Cardiac muscle cell (in vitro differentiated cells and primary cell): ENCODE data around the gene ZNF45. TPM values are rescaled to one million over a fixed set of nuclear protein-coding genes. Genes with fewer than 3 reads are reported as not detected.
"Not testable (repeated sequence)": the region's sequence is repeated elsewhere in the genome, so short reads cannot be mapped to it uniquely, and the experiment has no call there.

Experiments used
- DNase-seq, 2 donors: peaks; one replicate each; pipeline versions ENCODE4 v3.0.0 to v3.0.0-alpha.2; 2010 to 2017; ENCODE audit warnings: low read depth in 1 of 2, low spot score in 1 of 2
- H3K27ac ChIP-seq: fragments of 200-600 bp; sonication (generic); 2 replicates; pipeline ENCODE4 v1.5.1; 2016
- H3K27me3 ChIP-seq: fragments of 200-600 bp; sonication (generic); 2 replicates; pipeline ENCODE4 v1.6.0; 2016; ENCODE audit warnings: control low read depth
- H3K36me3 ChIP-seq: fragments of 200-600 bp; sonication (generic); 2 replicates; pipeline ENCODE4 v1.5.1; 2016; ENCODE audit warnings: control low read depth
- H3K4me1 ChIP-seq: fragments of 200-600 bp; sonication (generic); 2 replicates; pipeline ENCODE4 v1.8.1; 2017; ENCODE audit warnings: low read depth, mild to moderate bottlenecking, mixed run types
- H3K4me3 ChIP-seq: fragments of 200-600 bp; sonication (generic); 2 replicates; pipeline ENCODE4 v1.5.1; 2016; ENCODE audit warnings: mild to moderate bottlenecking
- H3K9me3 ChIP-seq: fragments of 200-600 bp; sonication (generic); 2 replicates; pipeline ENCODE4 v1.5.1; 2017; ENCODE audit warnings: low read depth, mild to moderate bottlenecking, control low read depth
- polyA plus RNA-seq: library from polyadenylated mRNA; unstranded; fragments of >200 nt; fragmentation: Nextera tagmentation; extraction: Ambion mirVana; gene quantifications from 2 replicates; pipeline ENCODE4 v1.2.1, GENCODE V29; 2016
- total RNA-seq: library from RNA; depleted of rRNA; stranded (reverse); fragments of >200 nt; gene quantifications from 2 replicates; pipeline ENCODE4 v1.2.3, GENCODE V29; 2016
- TF ChIP-seq, protein P1 (sequence below): IDR thresholded peaks from 2 replicates; pipeline ENCODE4 v1.5.1; 2012; ENCODE audit warnings: low read depth, mild to moderate bottlenecking, low read length

The ZNF45 gene
- total and polyA plus RNA-seq, 2 experiments from 2014 or later = 7.9 to 14.3 TPM

- DNase-seq = no peak
- TF ChIP-seq, protein P1, sequence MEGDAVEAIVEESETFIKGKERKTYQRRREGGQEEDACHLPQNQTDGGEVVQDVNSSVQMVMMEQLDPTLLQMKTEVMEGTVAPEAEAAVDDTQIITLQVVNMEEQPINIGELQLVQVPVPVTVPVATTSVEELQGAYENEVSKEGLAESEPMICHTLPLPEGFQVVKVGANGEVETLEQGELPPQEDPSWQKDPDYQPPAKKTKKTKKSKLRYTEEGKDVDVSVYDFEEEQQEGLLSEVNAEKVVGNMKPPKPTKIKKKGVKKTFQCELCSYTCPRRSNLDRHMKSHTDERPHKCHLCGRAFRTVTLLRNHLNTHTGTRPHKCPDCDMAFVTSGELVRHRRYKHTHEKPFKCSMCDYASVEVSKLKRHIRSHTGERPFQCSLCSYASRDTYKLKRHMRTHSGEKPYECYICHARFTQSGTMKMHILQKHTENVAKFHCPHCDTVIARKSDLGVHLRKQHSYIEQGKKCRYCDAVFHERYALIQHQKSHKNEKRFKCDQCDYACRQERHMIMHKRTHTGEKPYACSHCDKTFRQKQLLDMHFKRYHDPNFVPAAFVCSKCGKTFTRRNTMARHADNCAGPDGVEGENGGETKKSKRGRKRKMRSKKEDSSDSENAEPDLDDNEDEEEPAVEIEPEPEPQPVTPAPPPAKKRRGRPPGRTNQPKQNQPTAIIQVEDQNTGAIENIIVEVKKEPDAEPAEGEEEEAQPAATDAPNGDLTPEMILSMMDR = no peak
- Histone ChIP-seq H3K9me3 (no peaks in the 10 kb centered on the region), H3K27ac (no peak within 1 kb of the TSS), H3K27me3 (no peaks in the 10 kb centered on the region), H3K36me3 (no peaks in the 10 kb centered on the region), H3K4me3 (no peak within 1 kb of the TSS), H3K4me1 (no peaks in the 10 kb centered on the region)
These were observed 51.2 kb downstream of the ZNF45 start, which contains the start of gene ZNF404 for GRCh38 chr19:43883864-43884263. TSS of gene ZNF404 (minus strand) at chr19:43883964.

DNA sequence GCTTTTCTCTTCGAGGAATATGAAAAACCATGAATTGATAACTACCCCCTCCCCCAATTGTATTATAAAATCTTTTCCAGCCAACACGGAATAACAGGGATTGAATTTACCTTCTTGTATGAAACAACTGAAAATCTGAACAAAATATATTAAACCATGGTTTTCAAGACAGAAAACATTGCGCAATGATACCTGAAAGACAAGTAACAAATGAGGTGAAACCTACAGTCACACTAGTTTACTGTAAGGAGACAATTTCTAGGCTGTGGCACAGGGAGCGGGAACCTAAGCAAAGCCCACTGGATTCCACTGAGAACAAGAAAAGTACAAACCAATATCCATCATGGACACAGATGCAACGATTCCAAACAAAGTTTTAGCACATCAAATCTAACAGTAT is 54.6 kb downstream of the ZNF45 start:
- TF ChIP-seq, protein P1 = no peak
- Histone ChIP-seq H3K36me3 (no peaks in the 10 kb centered on the region), H3K4me3 (no peak overlapping the region), H3K9me3 (peaks cover 4% of the 10 kb centered on the region), H3K27me3 (no peaks in the 10 kb centered on the region), H3K27ac (no peak overlapping the region), H3K4me1 (no peaks in the 10 kb centered on the region)
- no peak for DNase-seq

GRCh38 chr19:43872547-43873336 is 62.3 kb downstream of the ZNF45 start:
- Histone ChIP-seq H3K27me3 (no peaks in the 10 kb centered on the region), H3K9me3 (peaks cover 14% of the 10 kb centered on the region), H3K36me3 (no peaks in the 10 kb centered on the region), H3K4me3 (no peak overlapping the region), H3K27ac (no peak overlapping the region), H3K4me1 (no peaks in the 10 kb centered on the region)
- TF ChIP-seq, protein P1 = no peak
- peak in 1 of 2 donors; percentile 4 for DNase-seq

DNA sequence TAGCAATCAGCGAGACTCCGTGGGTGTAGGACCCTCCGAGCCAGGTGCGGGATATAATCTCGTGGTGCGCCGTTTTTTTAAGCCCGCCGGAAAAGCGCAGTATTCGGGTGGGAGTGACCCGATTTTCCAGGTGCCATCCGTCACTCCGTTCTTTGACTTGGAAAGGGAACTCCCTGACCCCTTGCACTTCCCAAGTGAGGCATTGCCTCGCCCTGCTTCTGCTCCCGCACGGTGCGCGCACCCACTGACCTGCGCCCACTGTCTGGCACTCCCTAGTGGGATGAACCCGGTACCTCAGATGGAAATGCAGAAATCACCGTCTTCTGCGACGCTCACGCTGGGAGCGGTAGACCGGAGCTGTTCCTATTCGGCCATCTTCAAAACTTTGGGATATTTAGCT is 68.2 kb downstream of the ZNF45 start:
- H3K27me3 ChIP-seq, H3K4me1 ChIP-seq, H3K4me3 ChIP-seq, DNase-seq, H3K36me3 ChIP-seq, H3K27ac ChIP-seq: not testable (repeated sequence)
- H3K9me3 ChIP-seq = peaks cover 10% of the 10 kb centered on the region

Other genes with a start within 250 kb of the ZNF45 start
- gene IRGC, start 219.2 kb downstream of the ZNF45 start, total RNA-seq = not detected in 2 replicates
- gene IRGC, start 219.2 kb downstream of the ZNF45 start, polyA plus RNA-seq = not detected in 2 replicates
- 41.2 and 54.1 TPM in 2 replicates for gene SMG9, start 180.3 kb downstream of the ZNF45 start, total RNA-seq
- 59.5 and 72.3 TPM in 2 replicates for gene SMG9, start 180.3 kb downstream of the ZNF45 start, polyA plus RNA-seq
- 0.60 and 1.5 TPM in 2 replicates for gene KCNN4, start 154.3 kb downstream of the ZNF45 start, total RNA-seq
- gene KCNN4, start 154.3 kb downstream of the ZNF45 start, polyA plus RNA-seq = not detected in 2 replicates
- gene LYPD5, start 132.8 kb downstream of the ZNF45 start, total RNA-seq = 0.11 TPM in 1 of 2 replicates, not detected in the other
- gene LYPD5, start 132.8 kb downstream of the ZNF45 start, polyA plus RNA-seq = 0.56 TPM in 1 of 2 replicates, not detected in the other
- gene ZNF283, start 108.0 kb downstream of the ZNF45 start, total RNA-seq = 26.8 and 33.7 TPM in 2 replicates
- 9.8 and 22.4 TPM in 2 replicates for gene ZNF283, start 108.0 kb downstream of the ZNF45 start, polyA plus RNA-seq
- 2.5 and 4.4 TPM in 2 replicates for gene ZNF404, start 51.3 kb downstream of the ZNF45 start, total RNA-seq
- gene ZNF404, start 51.3 kb downstream of the ZNF45 start, polyA plus RNA-seq = 9.8 and 11.4 TPM in 2 replicates
- 3.8 and 9.3 TPM in 2 replicates for gene ZNF221, start 15.9 kb upstream of the ZNF45 start, total RNA-seq
- gene ZNF221, start 15.9 kb upstream of the ZNF45 start, polyA plus RNA-seq = 0.54 and 3.7 TPM in 2 replicates
- gene ZNF155, start 48.9 kb upstream of the ZNF45 start, total RNA-seq = 9.3 and 13.9 TPM in 2 replicates
- 9.0 and 16.7 TPM in 2 replicates for gene ZNF155, start 48.9 kb upstream of the ZNF45 start, polyA plus RNA-seq
- 4.3 and 6.0 TPM in 2 replicates for gene ZNF230, start 67.7 kb upstream of the ZNF45 start, total RNA-seq
- gene ZNF230, start 67.7 kb upstream of the ZNF45 start, polyA plus RNA-seq = 3.1 and 4.7 TPM in 2 replicates
- 5.1 and 11.6 TPM in 2 replicates for gene ZNF222, start 90.1 kb upstream of the ZNF45 start, total RNA-seq
- gene ZNF222, start 90.1 kb upstream of the ZNF45 start, polyA plus RNA-seq = 3.2 and 5.1 TPM in 2 replicates
- 7.5 and 7.6 TPM in 2 replicates for gene ZNF223, start 116.8 kb upstream of the ZNF45 start, total RNA-seq
- 5.1 and 8.1 TPM in 2 replicates for gene ZNF223, start 116.8 kb upstream of the ZNF45 start, polyA plus RNA-seq
- 1.8 and 3.5 TPM in 2 replicates for gene ZNF284, start 136.9 kb upstream of the ZNF45 start, total RNA-seq
- gene ZNF284, start 136.9 kb upstream of the ZNF45 start, polyA plus RNA-seq = 1.2 and 1.7 TPM in 2 replicates
- gene ZNF224, start 159.1 kb upstream of the ZNF45 start, total RNA-seq = 12.0 and 29.3 TPM in 2 replicates
- 18.6 and 24.7 TPM in 2 replicates for gene ZNF224, start 159.1 kb upstream of the ZNF45 start, polyA plus RNA-seq
- gene ZNF225, start 178.1 kb upstream of the ZNF45 start, total RNA-seq = 5.8 and 7.7 TPM in 2 replicates
- 3.6 and 4.8 TPM in 2 replicates for gene ZNF225, start 178.1 kb upstream of the ZNF45 start, polyA plus RNA-seq
- 6.0 and 16.4 TPM in 2 replicates for gene ZNF234, start 206.3 kb upstream of the ZNF45 start, total RNA-seq
- 8.1 and 9.2 TPM in 2 replicates for gene ZNF234, start 206.3 kb upstream of the ZNF45 start, polyA plus RNA-seq
- 17.3 and 35.3 TPM in 2 replicates for gene ZNF226, start 229.8 kb upstream of the ZNF45 start, total RNA-seq
- 21.1 and 56.8 TPM in 2 replicates for gene ZNF226, start 229.8 kb upstream of the ZNF45 start, polyA plus RNA-seq